HG02763 (cell line): ENCODE results near the gene IGF1.
A peak's percentile ranks its signal among the peaks of the same experiment; 100 is the strongest.

ENCODE experiments used
- ATAC-seq: cut with Tn5 transposase; IDR thresholded peaks from one replicate; pipeline ENCODE4 v1.9.1; 2021; ENCODE audit warnings: mild to moderate bottlenecking, moderate library complexity; ENCODE audit not compliant: unreplicated experiment

The IGF1 gene

DNA sequence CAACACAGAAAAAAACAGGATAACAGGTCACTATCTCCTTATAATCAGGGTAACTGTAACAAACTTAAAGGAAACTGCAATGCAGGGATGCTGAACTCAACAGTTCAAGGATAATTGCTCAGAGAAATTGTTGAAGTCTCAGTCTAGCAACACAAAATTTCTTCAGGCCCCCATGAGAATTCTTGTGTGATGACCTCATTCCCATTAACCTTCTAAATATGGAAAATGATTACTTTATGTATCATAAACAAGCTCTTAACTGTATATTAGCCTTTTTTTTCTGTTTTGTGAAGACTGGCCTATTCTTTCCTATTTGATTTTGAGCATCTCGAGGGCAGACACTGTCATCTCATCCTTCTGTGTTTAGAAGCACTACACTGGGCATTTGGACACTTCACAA lies 47.1 kb downstream of the IGF1 start:
- ATAC-seq, result no peak

DNA sequence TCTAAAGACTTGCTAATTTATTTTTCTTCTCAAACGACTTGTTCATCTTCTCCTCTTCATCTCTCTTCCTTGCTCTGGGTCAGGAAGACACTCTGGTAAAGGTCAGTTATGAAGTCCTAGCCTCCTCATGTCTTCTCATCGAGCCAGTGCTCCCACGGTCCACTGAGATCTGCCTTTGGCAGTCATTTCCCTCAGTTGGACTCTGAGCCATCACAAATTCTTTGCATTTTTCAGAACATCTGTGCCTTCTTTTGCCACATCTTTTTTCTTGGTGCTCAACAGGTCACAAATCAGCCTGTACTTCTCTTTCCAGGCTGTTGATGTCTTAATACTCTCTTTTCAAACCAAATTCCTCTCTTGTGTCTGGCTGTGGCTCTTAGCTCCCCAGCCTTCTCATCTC lies 49.7 kb downstream of the IGF1 start:
- ATAC-seq, result no peak

DNA sequence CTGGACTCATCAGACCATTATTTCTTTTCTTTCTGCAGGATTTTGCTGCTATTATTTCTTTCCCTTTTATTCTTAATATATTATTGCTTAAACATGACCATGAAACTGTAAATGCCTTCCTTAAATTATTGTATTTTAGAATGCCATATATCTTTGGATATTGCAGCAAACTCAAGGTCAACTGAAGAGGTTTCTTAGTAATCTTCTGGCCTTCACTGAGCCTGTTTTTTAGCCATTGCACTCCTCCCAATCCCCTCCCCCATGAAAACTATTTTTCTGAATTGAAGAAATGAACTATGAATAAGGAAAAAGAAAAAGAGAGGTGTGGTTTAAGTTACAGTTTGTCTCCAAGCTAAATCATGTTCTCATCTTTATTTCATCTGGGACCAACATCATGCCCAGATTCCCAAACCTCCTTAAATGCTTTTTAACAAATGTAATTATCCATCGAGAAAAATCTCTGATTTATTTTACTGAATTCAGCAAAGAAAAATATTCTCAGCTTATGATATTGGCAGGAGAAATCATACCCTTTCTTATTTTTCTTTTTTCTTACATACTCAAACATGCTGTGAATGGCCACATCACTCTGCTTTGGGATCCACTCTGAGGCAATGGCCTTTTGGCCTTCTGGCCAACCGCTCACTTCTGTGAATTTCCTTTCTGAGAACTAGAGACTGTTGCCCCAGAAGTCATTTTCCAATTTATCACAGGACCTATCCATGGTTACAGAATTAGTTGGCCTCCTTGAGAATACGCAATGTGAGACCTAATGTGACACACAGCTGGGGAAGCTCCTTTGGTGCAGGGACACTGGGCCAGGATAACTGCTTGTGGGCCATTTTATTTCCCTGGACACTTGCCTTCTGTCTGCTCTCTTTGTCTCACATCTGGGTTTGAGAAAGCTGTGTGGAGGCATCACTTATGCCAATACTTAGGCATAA lies 50.9 kb downstream of the IGF1 start:
- no peak for ATAC-seq

DNA sequence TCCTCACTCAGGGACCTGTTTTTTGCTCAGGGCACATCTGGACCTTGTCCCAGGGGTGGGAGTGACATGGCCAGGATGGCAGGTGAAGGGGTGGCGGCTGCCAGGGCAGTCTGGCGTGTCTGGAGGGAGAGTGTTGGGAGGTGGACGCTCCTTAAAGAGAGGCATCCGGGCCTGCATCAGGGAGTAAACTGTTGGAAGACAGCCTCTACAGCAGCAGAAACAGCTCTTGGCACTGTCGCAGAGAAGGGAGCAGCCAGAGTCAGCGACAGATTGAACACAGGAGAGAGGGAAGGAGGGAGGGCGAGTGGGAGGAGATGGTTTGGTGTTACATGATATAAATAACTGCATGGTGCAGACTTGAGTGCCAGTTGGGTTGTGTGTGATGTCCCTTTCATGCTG lies 52.8 kb downstream of the IGF1 start:
- no peak for ATAC-seq

DNA sequence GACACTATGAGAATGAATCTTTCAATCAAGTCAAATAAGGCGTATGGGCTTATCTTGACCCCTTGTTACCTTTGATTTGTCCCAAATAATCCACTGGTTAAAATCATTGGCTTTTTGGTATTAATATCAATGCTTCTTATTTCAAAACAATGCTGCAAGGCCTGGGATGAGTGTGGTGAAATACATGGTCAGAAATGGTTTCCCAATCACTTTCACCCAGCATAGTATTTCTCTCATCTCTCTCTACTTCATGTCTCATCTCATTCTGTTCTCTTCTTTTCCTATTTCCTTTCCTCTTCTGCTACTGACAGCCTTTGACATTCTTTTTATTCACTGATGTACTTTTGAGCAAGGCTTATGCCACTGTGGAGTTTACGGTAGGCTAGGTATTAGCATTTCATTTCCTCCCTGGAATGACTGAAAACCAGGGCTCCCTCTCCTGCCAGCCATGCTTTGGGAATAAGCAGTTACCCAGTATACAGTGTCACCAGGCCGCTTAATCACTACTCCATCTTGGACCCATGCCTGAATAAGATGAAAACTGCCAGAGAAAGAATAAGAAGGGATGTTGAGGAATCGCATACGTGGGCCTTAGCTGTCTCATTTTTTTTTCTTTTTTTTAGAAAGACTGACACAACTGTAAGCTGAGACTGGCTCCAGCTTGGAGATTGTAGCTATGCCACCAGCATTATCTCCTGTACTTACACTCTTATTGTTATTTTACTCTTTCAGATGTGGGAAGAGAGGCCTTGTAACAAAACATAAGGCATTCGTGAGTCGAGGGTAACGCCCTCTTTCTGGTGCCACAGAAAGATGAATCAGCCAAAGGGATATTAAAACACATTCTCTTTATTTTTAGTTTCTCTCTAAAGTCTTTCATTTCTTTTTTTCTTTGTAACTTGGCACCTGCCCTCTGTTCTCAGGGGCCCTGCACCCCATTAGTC lies 53.5 kb downstream of the IGF1 start:
- ATAC-seq, result no peak

DNA sequence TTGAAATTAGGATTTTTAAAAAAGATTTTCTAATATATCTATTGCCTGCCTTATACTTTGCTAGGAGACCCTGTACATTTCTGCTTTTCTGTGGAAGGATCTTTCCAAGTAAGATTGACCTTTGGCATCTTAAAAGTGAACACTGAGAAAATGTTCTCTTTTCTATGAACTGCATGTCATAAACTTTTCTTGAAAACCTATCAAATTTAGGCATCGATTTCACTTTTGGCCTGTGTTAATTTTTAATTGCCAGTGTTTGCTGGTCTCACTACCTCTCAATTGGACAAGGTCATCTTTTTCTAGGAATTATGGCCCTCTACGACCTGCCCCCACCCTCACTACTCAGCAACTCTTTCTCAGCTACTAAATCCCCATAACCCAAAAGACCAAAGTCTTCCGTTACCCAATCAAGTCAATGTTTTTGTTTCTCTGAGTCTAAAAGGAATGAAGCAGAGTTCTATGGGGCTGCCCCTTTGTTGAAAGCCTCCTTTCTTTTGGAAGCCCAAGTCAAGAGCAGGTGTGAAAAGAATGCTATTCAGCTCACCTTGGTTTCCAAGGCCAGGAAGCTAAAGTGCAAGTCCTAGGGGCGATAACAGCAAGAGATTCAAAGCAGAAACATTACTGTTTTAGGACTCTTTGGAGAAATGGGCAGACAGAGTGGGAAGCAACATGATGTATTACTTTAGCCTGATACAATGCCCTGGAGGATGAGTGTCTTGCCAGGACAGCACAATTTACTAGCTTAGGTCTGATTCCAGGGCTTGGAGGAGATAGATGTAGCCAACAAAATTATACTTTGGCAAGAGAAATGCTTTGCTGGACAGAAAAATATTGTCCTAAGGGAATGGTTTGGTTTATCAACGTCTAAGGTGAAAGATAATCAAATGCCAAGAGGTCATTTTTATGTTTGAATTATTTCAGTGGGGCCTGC lies 55.0 kb downstream of the IGF1 start:
- no peak for ATAC-seq

DNA sequence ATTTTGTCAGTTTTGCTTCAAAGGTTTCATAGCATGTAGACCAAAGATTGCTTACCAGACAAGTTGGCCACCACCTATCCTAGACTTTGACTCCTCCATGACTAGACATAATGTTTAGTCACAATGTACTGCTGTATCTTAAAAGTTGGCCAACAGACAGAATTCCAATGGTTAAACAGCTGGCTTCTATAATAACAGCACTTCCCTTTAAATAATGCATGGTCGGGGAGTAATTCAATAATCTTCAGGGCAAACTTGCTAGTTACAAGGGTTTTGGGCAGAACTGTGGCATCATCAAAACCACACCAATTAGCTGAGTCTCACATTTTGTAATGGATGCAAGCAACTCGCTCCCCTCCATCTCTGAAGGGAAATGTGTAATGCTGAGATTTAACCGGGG lies 56.9 kb downstream of the IGF1 start:
- no peak for ATAC-seq

DNA sequence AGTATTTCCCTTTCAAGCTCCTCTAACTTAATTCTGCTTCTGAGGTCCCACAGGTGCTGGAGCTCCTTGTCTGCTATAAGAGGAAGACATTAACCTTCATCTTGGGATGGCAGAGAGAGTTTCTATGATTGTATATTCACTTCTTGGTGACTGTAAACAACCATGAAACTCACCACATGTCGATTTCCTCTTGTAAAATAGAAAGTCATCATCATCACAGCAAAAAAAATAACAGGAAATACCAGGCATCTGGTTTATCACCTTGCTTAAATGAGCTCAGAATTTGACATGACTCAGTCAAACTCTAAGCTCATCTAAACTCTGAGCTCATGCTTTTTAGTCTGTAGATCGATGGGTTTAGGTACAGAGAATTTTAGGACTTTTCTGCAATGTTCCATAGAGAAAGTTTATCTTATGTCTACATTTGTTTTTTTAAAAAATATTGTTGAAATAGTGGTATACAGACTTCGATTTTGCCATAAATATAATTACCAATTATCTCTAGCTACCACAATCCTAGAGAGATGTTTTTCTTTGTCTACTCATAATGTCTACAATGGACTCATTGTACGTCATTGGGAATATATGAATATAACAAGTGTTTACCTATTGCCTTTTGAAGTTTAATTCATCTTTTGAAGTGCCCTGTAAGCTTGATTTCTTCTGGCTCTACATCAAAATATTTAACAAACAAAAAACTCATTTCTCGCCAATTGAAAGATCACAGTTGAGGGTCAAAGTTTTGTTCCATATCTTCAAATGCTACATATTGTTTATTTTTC lies 58.4 kb downstream of the IGF1 start:
- ATAC-seq, result no peak

DNA sequence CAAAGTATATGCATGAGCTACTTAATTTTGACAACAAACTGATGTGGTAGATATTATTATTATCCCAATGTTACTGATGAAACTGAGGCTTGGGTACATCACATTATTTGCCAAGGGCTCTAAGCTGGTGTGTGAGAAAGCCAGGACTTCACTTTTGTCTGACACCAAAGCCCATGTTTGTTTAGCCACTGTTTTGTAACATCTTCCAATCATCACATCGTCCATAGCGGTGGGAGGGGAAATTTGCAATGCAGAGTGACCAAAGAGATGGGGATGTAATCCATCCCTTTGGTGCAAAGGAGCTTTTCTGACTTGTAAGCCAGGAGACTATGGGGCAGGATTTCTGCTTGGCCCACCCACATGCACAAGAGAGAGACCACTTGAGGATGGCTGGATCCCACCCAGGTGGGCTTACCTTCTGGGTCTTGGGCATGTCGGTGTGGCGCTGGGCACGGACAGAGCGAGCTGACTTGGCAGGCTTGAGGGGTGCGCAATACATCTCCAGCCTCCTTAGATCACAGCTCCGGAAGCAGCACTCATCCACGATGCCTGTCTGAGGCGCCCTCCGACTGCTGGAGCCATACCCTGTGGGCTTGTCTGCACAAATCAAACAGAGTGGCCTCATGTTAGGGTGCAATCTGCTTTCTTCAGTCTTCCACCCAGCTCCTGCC lies 61.1 kb downstream of the IGF1 start:
- no peak for ATAC-seq

DNA sequence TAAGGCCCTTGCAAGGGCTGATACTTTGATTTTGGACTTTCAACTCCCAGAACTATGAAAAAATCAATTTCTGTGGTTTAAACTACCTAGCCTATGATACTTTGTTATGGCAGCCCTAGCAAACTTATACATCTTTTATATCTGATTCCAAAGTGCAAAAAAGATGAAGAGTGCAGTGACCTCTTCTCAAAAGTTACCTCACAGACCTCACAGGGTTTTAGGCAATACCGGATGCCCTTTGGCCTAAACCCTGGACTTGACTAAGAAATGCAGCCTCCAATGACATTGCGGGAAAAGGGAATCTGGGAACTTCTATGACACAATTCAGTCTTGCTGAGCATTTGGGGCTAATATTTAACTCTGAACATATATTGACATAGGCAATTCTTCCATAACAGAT lies 63.3 kb downstream of the IGF1 start:
- no peak for ATAC-seq

DNA sequence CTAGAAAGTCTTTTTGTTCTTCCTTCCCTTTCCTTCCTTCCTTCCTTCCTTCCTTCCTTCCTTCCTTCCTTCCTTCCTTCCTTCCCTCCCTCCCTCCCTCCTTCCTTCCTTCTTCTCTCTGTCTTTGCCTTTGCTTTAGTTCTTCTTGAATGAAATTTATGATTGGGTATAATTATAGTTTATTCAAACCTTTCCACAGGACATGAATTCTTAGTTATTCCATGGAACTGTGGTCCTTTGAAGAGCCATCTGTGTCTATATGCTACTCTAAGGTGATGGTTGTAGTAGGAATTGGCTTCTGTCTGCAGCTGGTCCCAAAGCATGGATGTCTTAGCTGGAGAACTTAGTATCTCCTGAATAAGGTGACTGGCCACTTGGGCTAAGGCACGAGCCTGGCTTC lies 64.8 kb downstream of the IGF1 start:
- no peak for ATAC-seq

DNA sequence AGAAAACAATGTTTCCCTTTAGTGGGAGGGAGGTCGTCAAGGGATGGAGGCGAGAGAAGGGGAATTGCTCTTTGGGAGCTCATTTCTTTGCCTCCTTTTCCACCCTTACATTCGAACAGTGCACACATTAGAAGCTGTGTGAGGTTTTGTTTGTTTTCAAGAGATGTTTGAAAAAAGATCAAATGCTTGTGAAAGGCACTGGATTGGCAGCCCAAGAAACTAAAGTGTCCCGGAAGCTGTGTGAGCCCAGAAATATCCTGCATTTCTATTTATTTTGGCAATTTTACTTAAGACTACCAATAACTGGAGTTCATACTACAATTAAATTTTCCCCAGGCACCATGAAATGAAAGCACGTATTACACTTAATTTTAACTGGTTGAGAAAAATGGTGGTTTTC lies 67.0 kb downstream of the IGF1 start:
- ATAC-seq, result no peak

DNA sequence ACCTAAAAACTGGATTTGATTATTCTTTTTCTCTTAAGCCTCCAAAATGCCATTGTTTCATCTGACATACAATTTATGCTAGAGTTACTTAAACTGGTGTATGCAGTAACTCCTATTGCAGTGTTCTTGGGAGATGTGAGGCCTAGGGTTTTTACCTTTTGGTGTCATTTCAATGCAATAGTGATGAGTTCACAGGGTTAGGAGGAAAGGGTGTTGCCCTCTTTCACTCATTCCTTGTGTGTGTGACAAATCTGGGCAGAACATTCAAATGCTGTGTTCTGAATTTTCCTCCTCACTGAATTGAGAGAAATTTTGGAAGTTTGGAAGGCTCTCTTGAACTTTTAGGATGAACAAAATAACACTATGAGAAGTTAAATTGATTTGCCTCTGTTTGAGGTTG lies 69.9 kb downstream of the IGF1 start:
- ATAC-seq, result no peak

DNA sequence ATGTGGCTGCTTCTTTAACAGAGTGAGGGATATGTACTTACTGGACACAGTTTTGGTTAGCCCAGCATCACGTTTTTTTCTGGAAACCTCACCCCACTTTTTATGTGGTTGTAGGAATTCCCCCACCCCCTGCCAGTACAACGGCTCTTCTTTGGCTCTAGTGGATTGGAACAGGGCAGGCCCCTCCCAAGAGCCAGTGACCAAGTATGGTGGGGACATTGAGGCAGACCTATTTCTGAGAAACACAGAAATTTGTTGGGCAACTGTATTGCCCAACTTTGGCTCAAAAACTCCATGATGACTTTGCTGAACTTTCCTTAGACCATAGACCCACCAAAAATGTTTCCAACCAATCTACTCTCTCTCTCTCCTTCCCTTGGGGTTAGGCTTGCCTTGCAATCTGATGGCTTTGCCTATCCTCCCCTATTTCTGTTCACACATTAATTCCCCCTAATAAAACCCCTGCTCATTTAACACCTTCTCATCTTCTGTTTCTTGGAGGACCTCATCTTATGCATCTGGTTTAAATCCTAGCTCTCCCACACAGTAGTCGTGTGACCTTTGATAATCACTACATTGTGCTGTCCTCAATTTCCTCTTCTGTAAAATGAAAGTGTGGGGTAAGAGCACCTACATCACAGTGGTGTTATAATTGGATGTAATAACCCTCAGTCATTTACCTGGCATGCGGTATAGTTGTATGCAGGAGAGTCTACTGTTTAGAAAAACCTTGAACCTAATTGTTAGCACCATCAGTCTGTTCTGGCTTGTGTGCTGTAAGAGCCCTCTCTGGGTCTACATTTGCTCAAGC lies 71.7 kb downstream of the IGF1 start:
- ATAC-seq, result no peak

DNA sequence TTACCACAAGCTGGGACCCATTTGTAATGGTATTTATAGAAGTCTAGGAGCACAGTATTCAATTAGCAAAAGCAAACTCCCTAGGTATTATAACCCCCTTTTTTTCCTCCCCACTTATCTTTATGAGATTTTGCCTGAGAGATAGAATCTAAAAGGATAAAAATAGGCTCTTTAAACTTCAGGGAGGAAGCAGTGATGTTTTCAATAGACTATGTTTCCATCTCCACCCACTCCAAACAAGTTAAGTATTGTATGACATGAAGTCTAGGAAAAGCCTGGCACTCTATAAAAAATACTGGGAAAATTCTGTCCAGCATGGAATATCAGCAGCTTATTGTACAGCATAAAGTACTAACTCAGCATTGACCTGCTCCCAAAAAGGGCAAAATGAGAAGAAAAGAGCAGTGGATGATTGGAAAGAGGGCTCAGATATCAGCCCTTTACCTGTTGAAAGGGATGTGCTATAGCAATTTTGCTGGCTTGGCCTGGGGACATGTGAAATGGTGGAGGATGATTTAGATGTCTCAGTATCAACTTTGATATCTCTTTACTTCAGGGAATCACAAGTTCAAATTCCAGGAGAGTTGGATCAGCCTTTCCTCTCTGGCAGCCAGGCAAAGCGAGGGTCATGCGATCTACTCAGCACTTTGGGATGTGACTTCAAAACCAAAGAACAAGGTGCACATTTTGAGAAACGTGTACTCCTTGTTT lies 72.4 kb downstream of the IGF1 start:
- ATAC-seq, result no peak

DNA sequence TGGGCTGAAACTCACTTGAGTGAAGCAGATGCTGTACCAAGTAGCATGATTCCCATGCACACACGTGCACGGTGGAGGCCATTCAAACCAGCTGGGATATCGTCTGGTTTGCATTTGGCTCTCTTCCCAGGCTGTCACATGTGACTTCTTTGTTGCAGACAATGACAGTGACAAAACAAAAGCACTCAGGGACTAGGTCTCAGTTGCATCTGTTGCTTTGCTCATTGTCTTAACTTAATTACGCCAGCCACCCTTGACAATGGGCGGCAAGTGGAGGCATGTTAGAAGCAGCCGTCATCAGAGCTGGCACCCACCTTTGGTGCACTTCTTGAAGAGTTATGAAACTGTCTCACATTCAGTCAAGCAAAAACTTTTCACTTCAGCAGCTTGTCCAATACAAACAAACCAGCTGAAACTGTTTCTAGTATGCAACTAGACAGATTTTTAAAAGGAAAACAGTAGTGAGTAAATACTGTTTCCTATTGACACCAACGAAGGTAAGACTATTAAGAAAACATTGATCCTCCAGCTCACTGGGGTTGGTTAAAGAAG lies 74.3 kb downstream of the IGF1 start:
- ATAC-seq, result peak; percentile 70

DNA sequence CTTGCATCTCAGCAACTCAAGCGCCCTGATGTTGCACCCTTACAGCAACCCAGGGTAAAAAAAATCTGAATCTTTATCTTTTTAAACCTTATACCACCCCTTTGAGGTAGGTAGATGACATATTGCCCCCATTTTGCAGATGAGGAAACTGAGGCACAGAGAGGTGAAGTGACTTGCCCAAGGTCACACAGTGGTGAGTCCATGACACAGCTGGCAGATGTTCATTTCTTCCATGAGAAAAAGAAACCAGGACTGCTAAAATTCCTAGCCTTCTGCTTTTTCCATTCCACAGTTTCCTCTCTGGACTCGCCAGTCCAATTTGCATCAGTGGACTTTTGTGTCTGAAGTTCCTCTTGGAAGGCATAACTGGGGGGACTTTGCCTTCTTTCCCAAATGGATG lies 79.3 kb downstream of the IGF1 start:
- ATAC-seq, result no peak

DNA sequence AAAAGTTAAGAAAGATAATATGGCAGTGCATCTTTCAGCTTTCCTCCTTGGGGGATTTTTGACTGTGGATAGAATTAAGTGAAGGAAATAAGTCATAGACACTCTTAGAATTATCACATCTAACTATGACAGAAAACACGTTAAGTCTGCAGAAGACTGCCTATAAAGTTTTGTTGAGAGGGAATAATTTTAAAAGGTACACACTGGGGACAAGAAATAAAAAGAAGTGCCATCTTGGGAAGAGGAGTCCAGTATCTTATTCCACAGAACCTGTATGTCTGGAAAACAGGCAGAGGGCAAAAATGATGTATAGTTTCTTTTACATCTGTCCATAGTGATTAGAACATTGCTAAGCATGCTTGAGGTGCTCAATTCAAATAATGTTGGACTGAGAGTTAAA lies 80.7 kb downstream of the IGF1 start:
- ATAC-seq, result no peak
